Superior temporal gyrus (tissue), 1 donor: ENCODE results near the gene SLC9A4.
"Not testable (repeated sequence)": the region's sequence is repeated elsewhere in the genome, so short reads cannot be mapped to it uniquely, and the experiment has no call there.

Source experiments
- DNase-seq: peaks from one replicate; pipeline ENCODE4 v3.0.0-alpha.2; 2016; ENCODE audit errors: extremely low spot score

SLC9A4 gene

GRCh38 chr2:102547462-102547861 lies 74.4 kb downstream of the SLC9A4 start:
- DNase-seq: no peak

DNA sequence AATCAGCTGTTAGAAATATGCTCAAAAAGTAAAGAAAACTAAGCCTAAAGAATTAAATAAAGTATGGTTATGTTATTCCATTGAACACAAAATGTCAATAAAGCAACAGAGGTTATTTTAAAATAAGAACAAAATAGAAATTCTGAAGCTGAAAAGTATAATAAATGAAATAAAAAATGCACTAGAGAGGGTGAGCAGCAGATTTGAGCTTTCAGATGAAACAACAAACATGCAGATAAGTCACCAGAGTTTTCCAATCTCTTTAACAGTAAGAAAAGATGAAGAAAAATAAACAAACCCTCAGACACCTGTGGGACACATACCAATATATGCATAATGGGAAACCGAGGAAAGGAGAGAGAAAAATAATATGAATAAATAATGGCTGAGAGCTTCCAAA lies 76.0 kb downstream of the SLC9A4 start:
- DNase-seq: no peak

GRCh38 chr2:102550151-102550550 lies 77.1 kb downstream of the SLC9A4 start:
- no peak for DNase-seq

GRCh38 chr2:102551329-102552096 lies 78.5 kb downstream of the SLC9A4 start:
- DNase-seq: no peak

- no peak for DNase-seq
These were observed 80.6 kb downstream of the SLC9A4 start for GRCh38 chr2:102553601-102554000.

- no peak for DNase-seq
These were observed 85.4 kb downstream of the SLC9A4 start for GRCh38 chr2:102558463-102558862.

DNA sequence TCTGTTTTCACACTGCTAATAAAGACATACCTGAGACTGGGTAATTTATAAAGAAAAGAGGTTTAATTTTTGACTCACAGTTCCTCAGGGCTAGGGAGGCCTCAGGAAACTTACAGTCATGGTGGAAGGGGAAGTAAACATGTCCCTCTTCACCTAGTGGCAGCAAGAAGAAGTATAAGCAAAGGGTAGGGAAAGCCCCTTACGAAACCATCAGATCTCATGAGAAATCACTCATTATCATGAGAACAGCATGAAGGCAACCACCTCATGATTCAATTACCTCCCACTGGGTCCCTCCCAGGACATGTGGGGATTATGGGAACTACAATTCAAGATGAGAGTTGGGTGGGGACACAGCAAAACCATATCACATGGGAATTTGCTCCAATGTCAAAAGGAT lies 89.5 kb downstream of the SLC9A4 start:
- DNase-seq: not testable (repeated sequence)

DNA sequence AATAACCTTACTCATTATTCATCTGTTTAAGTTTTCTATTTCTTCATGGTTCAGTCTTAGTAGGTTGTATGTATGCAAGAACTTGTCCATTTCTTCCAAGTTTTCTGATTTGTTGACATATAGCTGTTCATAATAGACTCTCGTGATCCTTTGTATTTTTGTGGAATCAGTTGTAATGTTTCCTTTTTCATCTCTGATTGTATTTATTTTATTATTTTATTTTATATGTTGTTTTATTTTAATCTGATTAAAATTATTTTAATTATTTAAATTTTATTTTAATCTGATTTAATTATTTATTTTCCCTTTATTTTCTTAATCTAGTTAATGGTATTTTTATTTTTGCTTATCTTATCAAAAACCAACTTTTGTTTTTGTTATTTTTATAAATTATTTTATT lies 102.9 kb downstream of the SLC9A4 start:
- no peak for DNase-seq

GRCh38 chr2:102578376-102578775 lies 105.3 kb downstream of the SLC9A4 start:
- DNase-seq: no peak

- no peak for DNase-seq
These were observed 108.9 kb downstream of the SLC9A4 start for GRCh38 chr2:102581911-102582310.

DNA sequence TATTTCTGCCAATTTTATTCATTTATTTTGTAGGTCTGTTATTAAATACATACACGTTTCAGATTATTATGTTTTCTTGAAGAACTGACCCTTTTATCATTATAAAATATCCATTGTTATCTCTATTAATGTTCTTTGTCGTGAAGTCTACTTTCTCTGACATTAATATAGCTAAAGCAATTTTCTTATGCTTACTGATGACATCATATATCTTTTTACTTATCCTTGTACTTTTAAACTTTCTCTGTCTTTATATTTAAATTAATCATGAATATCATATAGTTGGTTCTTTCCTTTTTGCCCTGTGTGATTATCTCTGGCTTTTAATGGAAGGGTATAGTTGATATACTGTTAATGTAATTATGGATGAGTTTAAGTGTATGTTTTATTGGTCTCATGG lies 109.8 kb downstream of the SLC9A4 start:
- DNase-seq: no peak
